Pulmonary artery endothelial cell (primary cell): Measurements from ENCODE around the gene P2RX7. TPM values are rescaled to one million over a fixed set of nuclear protein-coding genes. Genes with fewer than 3 reads are reported as not detected.
"Not testable (repeated sequence)": the region's sequence is repeated elsewhere in the genome, so short reads cannot be mapped to it uniquely, and the experiment has no call there.

Experiments used
- DNase-seq: peaks from one replicate; pipeline ENCODE4 v3.0.0-alpha.2; 2011; ENCODE audit warnings: low read depth, low spot score
- total RNA-seq: library from RNA; depleted of rRNA; stranded (reverse); fragments of >200 nt; gene quantifications from 2 replicates; pipeline ENCODE4 v1.2.3, GENCODE V29; 2014

P2RX7 gene
- total RNA-seq, 1 donor from 2014 or later, result 1.7 TPM

- not testable (repeated sequence) for DNase-seq
Measured at GRCh38 chr12:121226871-121227270, 94.2 kb downstream of the P2RX7 start.

GRCh38 chr12:121227294-121227693, 94.6 kb downstream of the P2RX7 start:
- no peak for DNase-seq

GRCh38 chr12:121228919-121229665, 96.4 kb downstream of the P2RX7 start:
- no peak for DNase-seq

GRCh38 chr12:121229826-121230537, 97.3 kb downstream of the P2RX7 start:
- DNase-seq, result peak; percentile 47

DNA sequence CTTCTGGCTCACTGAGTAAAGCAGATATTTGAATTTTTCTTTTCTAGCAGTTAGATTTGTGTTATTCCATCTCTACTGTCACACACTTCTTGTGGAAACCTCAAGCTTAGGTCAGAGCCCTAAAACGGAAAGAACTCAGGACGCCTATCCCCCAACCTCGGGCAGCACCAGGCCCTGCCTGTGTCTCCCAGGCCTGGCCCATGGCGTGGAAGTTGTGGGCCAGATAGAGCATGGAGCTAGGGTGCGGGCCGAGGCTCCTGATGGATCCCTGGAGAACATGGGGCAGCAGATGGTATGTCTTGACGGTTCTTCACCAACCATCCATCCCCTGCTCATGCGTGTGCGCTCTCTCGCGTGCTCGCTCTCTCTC, 97.8 kb downstream of the P2RX7 start:
- DNase-seq, result no peak

DNA sequence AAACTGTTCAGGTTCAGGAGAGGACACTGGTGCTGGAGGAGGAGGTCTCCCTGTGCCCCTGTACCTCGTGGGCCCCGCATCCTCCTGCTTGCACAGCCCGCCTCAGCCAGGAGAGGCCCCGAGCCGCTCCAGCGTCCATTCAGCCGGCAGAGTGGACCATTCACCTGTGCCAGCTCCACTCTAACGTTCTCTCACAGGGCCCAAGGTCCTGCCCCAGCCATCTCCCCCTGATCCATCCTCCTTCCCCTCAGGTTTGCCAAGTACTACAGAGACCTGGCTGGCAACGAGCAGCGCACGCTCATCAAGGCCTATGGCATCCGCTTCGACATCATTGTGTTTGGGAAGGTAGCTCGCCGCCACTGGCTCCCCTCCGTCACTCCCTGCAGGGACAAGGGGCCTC, 99.5 kb downstream of the P2RX7 start:
- DNase-seq, result no peak

- DNase-seq, result no peak
Measured at GRCh38 chr12:121232977-121233627, 100.4 kb downstream of the P2RX7 start.

DNA sequence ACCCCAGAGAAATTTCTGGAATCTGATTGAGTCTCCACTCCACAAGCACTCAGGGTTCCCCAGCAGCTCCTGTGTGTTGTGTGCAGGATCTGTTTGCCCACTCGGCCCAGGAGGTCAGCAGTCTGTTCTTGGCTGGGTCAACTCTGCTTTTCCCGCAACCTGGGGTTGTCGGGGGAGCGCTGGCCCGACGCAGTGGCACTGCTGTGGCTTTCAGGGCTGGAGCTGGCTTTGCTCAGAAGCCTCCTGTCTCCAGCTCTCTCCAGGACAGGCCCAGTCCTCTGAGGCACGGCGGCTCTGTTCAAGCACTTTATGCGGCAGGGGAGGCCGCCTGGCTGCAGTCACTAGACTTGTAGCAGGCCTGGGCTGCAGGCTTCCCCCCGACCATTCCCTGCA, 100.9 kb downstream of the P2RX7 start:
- no peak for DNase-seq

GRCh38 chr12:121236776-121237175, 104.1 kb downstream of the P2RX7 start:
- no peak for DNase-seq

GRCh38 chr12:121237415-121237814, 104.7 kb downstream of the P2RX7 start:
- DNase-seq, result no peak

Other genes with a start within 250 kb of the P2RX7 start
- gene SPPL3, start 228.5 kb upstream of the P2RX7 start, total RNA-seq, result 3.8 and 5.1 TPM in 2 replicates
- gene HNF1A, start 154.3 kb upstream of the P2RX7 start, total RNA-seq, result not detected in 2 replicates
- 18.5 and 29.1 TPM in 2 replicates for gene C12orf43, start 116.4 kb upstream of the P2RX7 start, total RNA-seq
- gene OASL, start 93.6 kb upstream of the P2RX7 start, total RNA-seq, result 0.40 and 0.46 TPM in 2 replicates
- gene P2RX4, start 77.3 kb downstream of the P2RX7 start, total RNA-seq, result 70.5 and 80.9 TPM in 2 replicates
- 26.2 and 26.3 TPM in 2 replicates for gene CAMKK2, start 163.8 kb downstream of the P2RX7 start, total RNA-seq
- 167 and 171 TPM in 2 replicates for gene ANAPC5, start 219.5 kb downstream of the P2RX7 start, total RNA-seq